ENCODE measurements around the gene R3HCC1L.

R3HCC1L gene

GRCh38 chr10:98134431-98135221 lies at the start of gene R3HCC1L:
Gene R3HCC1L (plus strand): TSS chr10:98134657. CDS start chr10:98208115, 73,458 bp downstream.
- peak; percentile 88 for DNase-seq (ENCODE audit: low read depth)

GRCh38 chr10:98085238-98085637 lies 49.2 kb upstream of the R3HCC1L start:
- DNase-seq (ENCODE audit: low read depth) = no peak

GRCh38 chr10:98086837-98087708 lies 47.4 kb upstream of the R3HCC1L start:
- DNase-seq (ENCODE audit: low read depth) = no peak

- no peak for DNase-seq (ENCODE audit: low read depth)
These were observed 46.1 kb upstream of the R3HCC1L start for GRCh38 chr10:98088186-98088971.

- DNase-seq (ENCODE audit: low read depth) = no peak
These were observed 43.6 kb upstream of the R3HCC1L start for GRCh38 chr10:98090822-98091221.

DNA sequence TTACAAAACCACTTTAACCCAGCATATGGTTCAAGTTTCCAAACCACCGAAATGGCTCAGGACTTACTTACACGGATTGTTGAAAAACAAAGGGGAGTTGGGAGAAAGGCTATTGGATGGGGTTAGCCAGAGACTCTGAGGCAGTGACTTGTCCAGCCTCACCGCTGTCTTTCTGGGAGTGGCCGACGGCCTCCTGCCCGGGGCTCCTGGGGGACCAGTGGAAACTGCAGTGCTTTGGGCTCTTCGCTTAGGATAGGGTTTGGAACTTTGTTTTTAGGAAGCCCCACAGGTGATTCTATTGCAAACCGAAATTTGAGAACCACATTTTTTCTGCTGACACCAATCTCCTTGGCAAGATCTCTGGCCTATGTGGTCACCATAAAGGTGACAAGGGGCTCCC lies 38.1 kb upstream of the R3HCC1L start:
- no peak for DNase-seq (ENCODE audit: low read depth)

GRCh38 chr10:98096731-98097130 lies 37.7 kb upstream of the R3HCC1L start:
- no peak for DNase-seq (ENCODE audit: low read depth)

DNA sequence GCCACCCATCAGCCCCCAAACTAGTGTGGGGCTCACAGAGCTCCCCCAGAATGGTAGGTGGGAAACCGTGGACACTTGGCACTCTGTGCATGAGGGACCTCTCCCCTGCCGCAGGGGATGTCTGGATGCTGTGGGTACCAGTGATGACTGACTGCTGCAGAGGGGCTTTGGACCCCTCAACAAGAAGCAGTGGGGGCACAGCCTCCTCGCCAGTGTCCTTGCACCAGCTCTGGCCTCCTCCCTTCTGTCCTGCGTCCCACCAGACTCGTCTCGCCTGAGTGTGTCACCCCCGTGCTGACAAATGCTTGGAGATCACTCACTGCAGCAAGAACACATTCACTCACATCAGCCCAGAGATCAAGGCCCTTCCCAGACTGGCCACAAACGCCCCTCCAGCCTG lies 37.3 kb upstream of the R3HCC1L start:
- DNase-seq (ENCODE audit: low read depth) = no peak

GRCh38 chr10:98097616-98098015 lies 36.8 kb upstream of the R3HCC1L start:
- DNase-seq (ENCODE audit: low read depth) = no peak

- DNase-seq (ENCODE audit: low read depth) = no peak
These were observed 36.2 kb upstream of the R3HCC1L start for GRCh38 chr10:98098247-98098646.

DNA sequence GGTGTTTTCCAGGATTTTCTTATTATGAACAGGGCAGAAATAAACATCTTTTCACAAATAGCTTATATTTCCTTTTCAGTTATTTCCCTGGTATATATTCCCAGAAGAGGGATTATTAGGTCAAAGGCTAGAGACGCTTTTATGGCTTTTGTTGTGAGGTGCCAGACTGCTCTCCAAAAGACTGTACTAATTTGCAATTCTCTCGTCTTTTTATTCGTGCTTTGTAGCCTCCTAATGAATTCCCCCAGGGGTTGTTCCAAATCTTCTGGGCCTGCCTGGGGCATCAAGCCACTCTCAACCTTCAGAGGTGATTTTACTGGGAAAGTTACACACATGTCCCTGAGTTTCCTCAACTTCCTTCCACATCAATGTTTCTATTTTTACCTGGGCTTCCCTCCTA lies 34.0 kb upstream of the R3HCC1L start:
- DNase-seq (ENCODE audit: low read depth) = no peak

GRCh38 chr10:98101366-98101765 lies 33.1 kb upstream of the R3HCC1L start:
- no peak for DNase-seq (ENCODE audit: low read depth)

DNA sequence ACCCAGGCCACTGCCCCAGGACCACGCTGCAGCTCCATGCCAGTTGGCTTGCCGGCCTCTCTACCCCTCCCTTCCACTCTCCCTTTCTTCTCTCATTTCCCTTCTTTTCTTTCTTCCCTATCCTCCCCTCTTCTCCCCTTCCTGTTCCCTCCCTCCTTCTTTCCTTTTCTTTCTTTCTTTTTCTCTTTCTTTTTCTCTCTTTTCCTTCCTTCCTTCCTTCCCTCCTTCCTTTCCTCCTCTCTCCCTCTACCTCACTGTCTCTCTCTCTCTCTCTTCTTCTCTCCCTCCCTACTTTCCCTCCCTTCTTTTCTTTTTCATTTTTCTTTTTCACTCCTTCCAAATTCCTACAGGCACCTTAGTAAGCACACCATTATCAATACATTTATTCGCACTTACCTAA lies 30.3 kb upstream of the R3HCC1L start:
- no peak for DNase-seq (ENCODE audit: low read depth)

DNA sequence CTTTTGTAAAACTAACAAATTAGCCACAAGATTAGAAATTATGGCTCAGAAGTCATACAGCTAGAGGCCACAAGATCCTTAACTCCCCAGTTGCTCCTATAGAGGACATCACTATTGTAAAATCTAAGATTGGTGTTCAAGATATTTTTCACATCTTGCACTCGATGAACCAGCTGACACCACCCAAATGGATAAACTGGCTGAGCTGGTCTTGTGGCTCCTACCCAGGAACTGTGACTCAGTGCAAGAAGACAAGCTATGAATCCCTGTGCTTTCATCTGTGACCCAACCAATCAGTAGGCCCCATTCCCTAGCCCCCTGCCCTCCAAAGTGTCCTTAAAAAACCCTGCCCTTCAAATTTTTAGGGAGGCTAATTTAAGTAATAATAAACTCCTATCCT lies 27.9 kb upstream of the R3HCC1L start:
- DNase-seq (ENCODE audit: low read depth) = no peak

GRCh38 chr10:98107644-98108430 lies 26.6 kb upstream of the R3HCC1L start:
- no peak for DNase-seq (ENCODE audit: low read depth)

DNA sequence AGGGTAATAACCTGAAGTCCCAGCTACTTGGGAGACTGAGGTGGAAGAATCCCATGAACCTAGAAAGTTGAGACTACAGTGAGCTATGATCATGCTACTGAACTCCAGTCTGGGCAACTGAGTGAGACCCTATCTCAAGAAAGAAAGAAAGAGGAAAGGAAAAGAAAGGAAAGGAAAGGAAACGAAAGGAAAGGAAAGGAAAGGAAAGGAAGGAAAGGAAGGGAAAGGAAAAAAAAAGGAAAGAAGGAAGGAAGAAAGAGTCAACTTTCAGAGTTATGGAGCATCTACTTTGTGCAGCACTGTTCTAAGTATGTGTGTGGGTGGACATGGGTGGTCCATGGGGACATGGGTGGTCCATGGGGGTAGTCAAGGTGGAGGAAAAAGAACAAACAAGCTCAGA lies 24.1 kb upstream of the R3HCC1L start:
- DNase-seq (ENCODE audit: low read depth) = no peak

DNA sequence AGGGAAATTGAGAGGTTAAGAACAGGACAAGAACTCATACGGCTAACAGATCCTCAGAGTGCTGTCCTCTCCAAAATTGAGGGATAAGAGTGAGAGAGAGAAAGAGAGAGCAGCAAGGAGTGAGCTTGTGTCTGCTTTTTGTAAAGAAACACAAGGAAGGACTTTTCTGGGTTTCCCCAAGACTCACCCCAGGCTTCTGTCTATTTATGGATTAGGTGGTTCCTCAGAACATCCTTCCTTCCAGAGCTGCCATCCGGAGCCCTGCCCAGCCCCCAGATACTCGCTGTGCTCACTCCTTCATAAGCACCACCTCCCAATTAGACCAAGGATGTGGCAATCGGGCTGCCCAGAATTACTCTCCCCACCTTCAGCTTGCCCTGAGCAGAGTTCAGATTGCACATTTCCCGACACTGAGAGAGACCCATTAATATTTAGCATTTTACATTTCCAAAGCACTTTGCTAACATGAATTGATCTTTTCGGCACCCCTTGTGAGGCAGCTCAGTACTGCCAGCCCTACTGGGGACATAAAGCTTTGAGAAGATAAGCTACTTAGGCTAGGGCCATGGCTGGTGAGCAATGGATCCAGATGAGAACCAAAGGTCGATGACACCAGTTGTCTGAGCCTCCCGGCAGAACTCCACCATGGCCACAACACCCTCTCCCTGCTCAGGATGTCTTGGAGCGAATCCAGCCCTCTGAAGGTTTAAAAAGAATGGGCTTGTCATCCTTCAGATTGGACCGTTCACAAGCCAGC lies 19.2 kb upstream of the R3HCC1L start:
- DNase-seq (ENCODE audit: low read depth) = no peak

DNA sequence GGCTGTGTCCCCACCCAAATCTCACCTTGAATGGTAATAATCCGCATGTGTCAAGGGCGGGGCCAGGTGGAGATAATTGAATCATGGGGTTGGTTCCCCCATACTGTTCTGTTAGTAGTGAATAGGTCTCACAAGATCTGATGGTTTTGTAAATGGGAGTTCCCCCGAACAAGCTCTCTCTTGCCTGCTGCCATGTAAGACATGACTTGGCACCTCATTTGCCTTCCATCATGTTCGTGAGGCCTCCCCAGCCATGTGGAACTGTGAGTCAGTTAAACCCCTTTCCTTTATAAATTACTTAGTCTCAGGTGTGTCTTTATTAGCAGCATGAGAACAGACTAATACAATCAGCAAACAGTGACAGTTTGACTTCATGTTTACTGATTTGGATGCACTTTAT lies 14.6 kb upstream of the R3HCC1L start:
- DNase-seq (ENCODE audit: low read depth) = no peak

DNA sequence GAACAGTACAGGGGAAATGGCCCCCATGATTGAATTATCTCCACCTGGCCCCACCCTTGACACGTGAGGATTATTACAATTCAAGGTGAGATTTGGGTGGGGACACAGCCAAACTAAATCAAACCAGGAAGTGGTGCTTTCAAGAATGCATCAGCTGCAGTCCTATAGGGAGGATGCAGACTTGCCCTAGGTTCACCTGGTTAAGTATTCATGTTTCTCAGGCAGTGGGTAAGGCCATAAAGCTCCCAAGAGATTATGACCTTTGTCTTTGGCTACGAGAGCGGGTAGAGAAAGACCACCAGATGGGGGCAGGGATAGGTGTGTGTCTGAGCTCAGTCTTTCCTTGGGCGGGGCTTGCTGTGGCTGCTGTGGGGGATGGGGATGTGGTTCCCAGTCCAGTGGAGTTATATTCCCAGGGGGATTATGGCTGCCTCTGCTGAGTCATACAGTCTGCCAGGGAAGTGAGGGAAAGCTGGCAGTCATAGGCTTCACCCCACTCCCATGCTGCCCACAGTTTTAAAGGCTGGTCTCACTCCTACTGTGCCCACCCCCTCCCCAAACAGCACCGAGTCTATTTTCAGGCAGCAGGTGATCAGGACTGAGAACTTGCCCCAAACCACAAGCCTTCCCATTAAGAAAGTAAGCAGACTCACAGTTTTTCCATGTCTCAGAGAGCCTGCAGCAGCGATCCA lies 8.4 kb upstream of the R3HCC1L start:
- no peak for DNase-seq (ENCODE audit: low read depth)

- no peak for DNase-seq (ENCODE audit: low read depth)
These were observed 5.7 kb upstream of the R3HCC1L start for GRCh38 chr10:98128802-98129201.

All from stimulated activated CD4-positive, alpha-beta T cell treated with anti-CD3 and anti-CD28 coated beads, Interleukin-2, amount 100 ng/mL, for 4 hours (primary cell).